Activated B cell treated with CpG ODN at 0.5 μM for 24 hours (primary cell): Measurements from ENCODE around the gene IFNA2. TPM values are rescaled to one million over a fixed set of nuclear protein-coding genes. Genes with fewer than 3 reads are reported as not detected.

ENCODE experiments used
- ATAC-seq: fragments of 200-7000 bp; cut with Tn5 transposase; one replicate; pipeline ENCODE4 v1.10.0; 2021; ENCODE audit warnings: low read depth, mild to moderate bottlenecking, moderate library complexity
- CTCF ChIA-PET: fragments of 350-600 bp; sonication (Branson Sonifier 250); formaldehyde crosslinking; loops from one replicate; lab custom pipeline; 2021; ENCODE audit warnings: antibody characterized with exemption; lab: Charles Lee
- POLR2A ChIA-PET: fragments of 350-600 bp; sonication (Branson Sonifier 250); formaldehyde crosslinking; loops from one replicate; lab custom pipeline; 2021; ENCODE audit warnings: antibody characterized with exemption; lab: Charles Lee
- DNase-seq: peaks from one replicate; pipeline ENCODE4 v3.0.0; 2022
- H3K27ac Mint-ChIP-seq: one replicate; pipeline ENCODE4 v1.8.0; 2020; ENCODE audit warnings: mixed read lengths
- H3K27me3 Mint-ChIP-seq: one replicate; pipeline ENCODE4 v1.8.0; 2021; ENCODE audit warnings: mixed read lengths
- H3K36me3 Mint-ChIP-seq: one replicate; pipeline ENCODE4 v1.8.0; 2021; ENCODE audit warnings: low read depth, mixed read lengths
- H3K4me1 Mint-ChIP-seq: one replicate; pipeline ENCODE4 v1.8.0; 2021; ENCODE audit warnings: mixed read lengths
- H3K4me3 Mint-ChIP-seq: one replicate; pipeline ENCODE4 v1.8.0; 2020; ENCODE audit warnings: mild to moderate bottlenecking, mixed read lengths
- H3K9me3 Mint-ChIP-seq: one replicate; pipeline ENCODE4 v1.8.0; 2020; ENCODE audit warnings: mixed read lengths
- intact Hi-C: fragments of 100-400 bp; cut with micrococcal nuclease; formaldehyde crosslinking; loops from one replicate; pipeline ENCODE4 v1.15.1; 2024
- total RNA-seq: library from RNA; stranded (reverse); gene quantifications from 2 replicates; pipeline ENCODE4 v1.2.3, GENCODE V29; 2022
- TF ChIP-seq, protein P1 (sequence below): fragments of 200-600 bp; IDR thresholded peaks from one replicate; pipeline ENCODE4 v1.8.0; 2022; ENCODE audit warnings: antibody characterized with exemption, mild to moderate bottlenecking

Gene IFNA2
- total RNA-seq, 1 donor from 2014 or later: not detected

DNA sequence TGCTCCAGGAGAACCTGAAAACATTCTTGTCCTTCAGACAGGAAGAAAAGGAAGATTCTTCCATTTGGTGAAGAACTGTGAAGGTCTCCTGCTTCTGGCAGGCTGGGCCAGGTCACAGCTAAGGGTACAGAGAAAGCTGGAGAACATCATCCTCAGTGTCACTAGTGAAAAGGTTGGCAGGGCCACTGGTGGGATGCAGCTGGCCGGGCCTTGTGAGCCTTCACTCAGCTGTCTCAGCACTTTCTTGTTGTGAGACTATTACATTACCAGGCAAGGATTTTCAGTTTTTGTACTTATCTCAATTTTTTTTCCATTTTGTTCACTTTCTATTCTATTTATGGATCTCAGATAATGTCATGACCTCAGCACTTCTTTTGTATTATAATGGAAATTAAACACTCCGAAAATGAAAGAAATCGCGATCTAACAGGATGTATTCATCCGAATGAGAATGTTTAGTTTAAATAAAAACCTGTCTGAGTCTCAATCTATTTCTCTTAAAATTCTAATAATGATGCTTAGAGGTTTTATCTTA is 13.8 kb upstream of the IFNA2 start:
- CTCF ChIA-PET: interaction anchor here (1.4 to 2.2 kb wide), 2 partner anchors 70 to 73 kb away, joined by 6 to 18 read pairs; no protein-coding TSS in a partner anchor
- POLR2A ChIA-PET: no interaction called here
- H3K9me3 Mint-ChIP-seq: no peaks in the 10 kb centered on the region
- TF ChIP-seq, protein P1, sequence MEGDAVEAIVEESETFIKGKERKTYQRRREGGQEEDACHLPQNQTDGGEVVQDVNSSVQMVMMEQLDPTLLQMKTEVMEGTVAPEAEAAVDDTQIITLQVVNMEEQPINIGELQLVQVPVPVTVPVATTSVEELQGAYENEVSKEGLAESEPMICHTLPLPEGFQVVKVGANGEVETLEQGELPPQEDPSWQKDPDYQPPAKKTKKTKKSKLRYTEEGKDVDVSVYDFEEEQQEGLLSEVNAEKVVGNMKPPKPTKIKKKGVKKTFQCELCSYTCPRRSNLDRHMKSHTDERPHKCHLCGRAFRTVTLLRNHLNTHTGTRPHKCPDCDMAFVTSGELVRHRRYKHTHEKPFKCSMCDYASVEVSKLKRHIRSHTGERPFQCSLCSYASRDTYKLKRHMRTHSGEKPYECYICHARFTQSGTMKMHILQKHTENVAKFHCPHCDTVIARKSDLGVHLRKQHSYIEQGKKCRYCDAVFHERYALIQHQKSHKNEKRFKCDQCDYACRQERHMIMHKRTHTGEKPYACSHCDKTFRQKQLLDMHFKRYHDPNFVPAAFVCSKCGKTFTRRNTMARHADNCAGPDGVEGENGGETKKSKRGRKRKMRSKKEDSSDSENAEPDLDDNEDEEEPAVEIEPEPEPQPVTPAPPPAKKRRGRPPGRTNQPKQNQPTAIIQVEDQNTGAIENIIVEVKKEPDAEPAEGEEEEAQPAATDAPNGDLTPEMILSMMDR: no peak
- H3K4me3 Mint-ChIP-seq: no peak overlapping the region
- H3K27ac Mint-ChIP-seq: no peak overlapping the region
- no peak for ATAC-seq
- DNase-seq: no peak
- peaks cover 16% of the 10 kb centered on the region for H3K4me1 Mint-ChIP-seq
- H3K36me3 Mint-ChIP-seq: no peaks in the 10 kb centered on the region
- intact Hi-C loops: loop anchor here (5.0 kb wide), 2 partner anchors 147 to 202 kb away; no protein-coding TSS in a partner anchor
- H3K27me3 Mint-ChIP-seq: peaks cover 56% of the 10 kb centered on the region

- Mint-ChIP-seq H3K27ac (no peak overlapping the region), H3K9me3 (no peaks in the 10 kb centered on the region), H3K36me3 (no peaks in the 10 kb centered on the region), H3K4me1 (peaks cover 12% of the 10 kb centered on the region), H3K27me3 (peaks cover 57% of the 10 kb centered on the region), H3K4me3 (peak overlapping the region; percentile 66)
- TF ChIP-seq, protein P1: no peak
- ChIA-PET CTCF (interaction anchor here (0.8 to 4.2 kb wide), 34 partner anchors 9 to 213 kb away, joined by 3 to 79 read pairs (median 5); partner anchors contain the start of genes IFNA8 and KLHL9), POLR2A (interaction anchor here (0.8 to 1.0 kb wide), 2 partner anchors 14 to 70 kb away, joined by 3 read pairs; no protein-coding TSS in a partner anchor)
- intact Hi-C loops: loop anchor here (1.0 to 5.0 kb wide), 7 partner anchors 11 to 199 kb away; partner anchors contain the start of genes IFNA2 and KLHL9
- ATAC-seq (peak; percentile 65), DNase-seq (peak; percentile 47)
Observed at GRCh38 chr9:21395778-21396717, 10.8 kb upstream of the IFNA2 start.

DNA sequence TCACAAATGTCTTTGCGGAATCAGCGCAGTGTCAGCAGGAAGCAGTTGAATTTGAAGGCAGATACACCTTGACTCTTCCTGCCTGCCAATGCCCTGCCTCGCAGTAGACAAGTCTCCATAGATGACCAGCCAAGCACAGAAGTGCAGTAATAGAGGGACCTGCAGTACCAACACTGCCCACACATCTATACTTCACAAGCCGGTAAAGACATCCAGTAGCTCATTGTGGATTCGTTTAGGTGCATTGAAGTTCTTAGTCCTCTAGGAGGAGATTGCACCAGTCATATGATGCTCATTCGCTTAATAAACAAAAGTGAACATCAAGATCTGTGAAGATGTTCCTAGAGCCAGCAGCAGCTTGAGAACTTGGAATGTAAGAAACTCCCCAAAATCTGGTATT is 7.1 kb upstream of the IFNA2 start:
- H3K27me3 Mint-ChIP-seq: peaks cover 56% of the 10 kb centered on the region
- H3K4me1 Mint-ChIP-seq: peaks cover 9% of the 10 kb centered on the region
- no peaks in the 10 kb centered on the region for H3K9me3 Mint-ChIP-seq
- ChIA-PET POLR2A (no interaction called here), CTCF (interaction anchor here (0.9 to 1.8 kb wide), 5 partner anchors 42 to 67 kb away, joined by 3 to 5 read pairs (median 4); no protein-coding TSS in a partner anchor)
- H3K4me3 Mint-ChIP-seq: no peak overlapping the region
- H3K36me3 Mint-ChIP-seq: no peaks in the 10 kb centered on the region
- ATAC-seq (peak; percentile 83), DNase-seq (no peak)
- H3K27ac Mint-ChIP-seq: no peak overlapping the region
- TF ChIP-seq, protein P1: no peak
- intact Hi-C loops: no loop called here

- CTCF ChIA-PET: no interaction called here
- H3K9me3 Mint-ChIP-seq: no peaks in the 10 kb centered on the region
- DNase-seq: no peak
- no peaks in the 10 kb centered on the region for H3K36me3 Mint-ChIP-seq
- TF ChIP-seq, protein P1: no peak
- no peak overlapping the region for H3K27ac Mint-ChIP-seq
- no peak for ATAC-seq
- POLR2A ChIA-PET: no interaction called here
- H3K4me1 Mint-ChIP-seq: peaks cover 25% of the 10 kb centered on the region
- H3K27me3 Mint-ChIP-seq: peaks cover 22% of the 10 kb centered on the region
- no peak overlapping the region for H3K4me3 Mint-ChIP-seq
- intact Hi-C loops: loop anchor here (2.0 to 10.0 kb wide), 3 partner anchors 21 to 821 kb away; no protein-coding TSS in a partner anchor
Observed at GRCh38 chr9:21383627-21384026, 1.6 kb downstream of the IFNA2 start.
